ENCODE measurements around the gene CELA1. TPM values are rescaled to one million over a fixed set of nuclear protein-coding genes. Genes with fewer than 3 reads are reported as not detected.
"Not testable (repeated sequence)": the region's sequence is repeated elsewhere in the genome, so short reads cannot be mapped to it uniquely, and the experiment has no call there.

The CELA1 gene
- polyA plus RNA-seq, 1 donor from 2014 or later, result not detected

DNA sequence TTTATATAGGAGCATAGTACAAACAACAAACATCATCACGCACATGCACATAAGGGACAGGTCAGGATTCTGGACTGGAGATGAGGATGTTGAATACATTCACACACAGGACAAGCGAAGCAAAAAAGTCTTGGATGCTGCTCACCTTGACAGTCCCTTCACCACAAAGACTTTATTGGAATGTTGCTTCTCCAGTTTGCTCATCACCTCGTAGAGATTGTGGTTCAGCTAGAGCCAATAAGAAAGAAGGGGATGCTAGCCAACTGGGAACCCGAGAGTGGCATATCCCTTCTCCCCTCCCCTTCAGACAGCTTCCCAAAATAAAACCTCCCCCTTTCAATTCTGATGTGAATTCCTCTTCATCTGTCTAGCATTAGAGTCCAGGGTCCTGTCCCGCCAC, 50.8 kb downstream of the CELA1 start:
- Histone ChIP-seq H3K79me2 (replicated peaks; ENCODE audit: insufficient read depth, low read length) (no peaks in the 10 kb centered on the region), H3K4me3 (ENCODE audit: low read length) (no peak overlapping the region), H3F3A (ENCODE audit: insufficient read depth, low read length, poor library complexity, severe bottlenecking) (no peaks in the 10 kb centered on the region), H2AFZ (ENCODE audit: low read depth, low read length) (no peak overlapping the region), H3K27ac (ENCODE audit: low read length) (no peak overlapping the region), H3K9me3 (ENCODE audit: low read length) (no peaks in the 10 kb centered on the region), H3K27me3 (ENCODE audit: insufficient read depth, low read depth, low read length) (no peaks in the 10 kb centered on the region), H3K4me2 (ENCODE audit: low read length) (no peak overlapping the region), H3K36me3 (ENCODE audit: insufficient read depth, low read length) (no peaks in the 10 kb centered on the region), H3K9me2 (ENCODE audit: insufficient read depth, low read length) (no peaks in the 10 kb centered on the region), H3K9ac (ENCODE audit: low read length) (no peak overlapping the region), H4K20me1 (ENCODE audit: insufficient read depth) (no peaks in the 10 kb centered on the region)
- TF ChIP-seq, protein P1, sequence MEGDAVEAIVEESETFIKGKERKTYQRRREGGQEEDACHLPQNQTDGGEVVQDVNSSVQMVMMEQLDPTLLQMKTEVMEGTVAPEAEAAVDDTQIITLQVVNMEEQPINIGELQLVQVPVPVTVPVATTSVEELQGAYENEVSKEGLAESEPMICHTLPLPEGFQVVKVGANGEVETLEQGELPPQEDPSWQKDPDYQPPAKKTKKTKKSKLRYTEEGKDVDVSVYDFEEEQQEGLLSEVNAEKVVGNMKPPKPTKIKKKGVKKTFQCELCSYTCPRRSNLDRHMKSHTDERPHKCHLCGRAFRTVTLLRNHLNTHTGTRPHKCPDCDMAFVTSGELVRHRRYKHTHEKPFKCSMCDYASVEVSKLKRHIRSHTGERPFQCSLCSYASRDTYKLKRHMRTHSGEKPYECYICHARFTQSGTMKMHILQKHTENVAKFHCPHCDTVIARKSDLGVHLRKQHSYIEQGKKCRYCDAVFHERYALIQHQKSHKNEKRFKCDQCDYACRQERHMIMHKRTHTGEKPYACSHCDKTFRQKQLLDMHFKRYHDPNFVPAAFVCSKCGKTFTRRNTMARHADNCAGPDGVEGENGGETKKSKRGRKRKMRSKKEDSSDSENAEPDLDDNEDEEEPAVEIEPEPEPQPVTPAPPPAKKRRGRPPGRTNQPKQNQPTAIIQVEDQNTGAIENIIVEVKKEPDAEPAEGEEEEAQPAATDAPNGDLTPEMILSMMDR (IDR thresholded peaks at IDR 0.05; ENCODE audit: poor library complexity, severe bottlenecking), result no peak
- TF ChIP-seq RAD21 (conservative IDR thresholded peaks at IDR 0.05) (no peak), TAF1 (IDR thresholded peaks at IDR 0.05; ENCODE audit: low read depth) (no peak), SMC3 (conservative IDR thresholded peaks at IDR 0.05; ENCODE audit: poor library complexity) (no peak), EZH2 (IDR thresholded peaks at IDR 0.05; ENCODE audit: borderline replicate concordance, insufficient read depth, low read length, poor library complexity, severe bottlenecking) (no peak), MXI1 (conservative IDR thresholded peaks at IDR 0.05; ENCODE audit: poor library complexity, severe bottlenecking) (no peak), EP300 (conservative IDR thresholded peaks at IDR 0.05; ENCODE audit: poor library complexity, severe bottlenecking) (no peak), POLR2AphosphoS5 (IDR thresholded peaks at IDR 0.05) (no peak)
- TF ChIP-seq, protein P2, sequence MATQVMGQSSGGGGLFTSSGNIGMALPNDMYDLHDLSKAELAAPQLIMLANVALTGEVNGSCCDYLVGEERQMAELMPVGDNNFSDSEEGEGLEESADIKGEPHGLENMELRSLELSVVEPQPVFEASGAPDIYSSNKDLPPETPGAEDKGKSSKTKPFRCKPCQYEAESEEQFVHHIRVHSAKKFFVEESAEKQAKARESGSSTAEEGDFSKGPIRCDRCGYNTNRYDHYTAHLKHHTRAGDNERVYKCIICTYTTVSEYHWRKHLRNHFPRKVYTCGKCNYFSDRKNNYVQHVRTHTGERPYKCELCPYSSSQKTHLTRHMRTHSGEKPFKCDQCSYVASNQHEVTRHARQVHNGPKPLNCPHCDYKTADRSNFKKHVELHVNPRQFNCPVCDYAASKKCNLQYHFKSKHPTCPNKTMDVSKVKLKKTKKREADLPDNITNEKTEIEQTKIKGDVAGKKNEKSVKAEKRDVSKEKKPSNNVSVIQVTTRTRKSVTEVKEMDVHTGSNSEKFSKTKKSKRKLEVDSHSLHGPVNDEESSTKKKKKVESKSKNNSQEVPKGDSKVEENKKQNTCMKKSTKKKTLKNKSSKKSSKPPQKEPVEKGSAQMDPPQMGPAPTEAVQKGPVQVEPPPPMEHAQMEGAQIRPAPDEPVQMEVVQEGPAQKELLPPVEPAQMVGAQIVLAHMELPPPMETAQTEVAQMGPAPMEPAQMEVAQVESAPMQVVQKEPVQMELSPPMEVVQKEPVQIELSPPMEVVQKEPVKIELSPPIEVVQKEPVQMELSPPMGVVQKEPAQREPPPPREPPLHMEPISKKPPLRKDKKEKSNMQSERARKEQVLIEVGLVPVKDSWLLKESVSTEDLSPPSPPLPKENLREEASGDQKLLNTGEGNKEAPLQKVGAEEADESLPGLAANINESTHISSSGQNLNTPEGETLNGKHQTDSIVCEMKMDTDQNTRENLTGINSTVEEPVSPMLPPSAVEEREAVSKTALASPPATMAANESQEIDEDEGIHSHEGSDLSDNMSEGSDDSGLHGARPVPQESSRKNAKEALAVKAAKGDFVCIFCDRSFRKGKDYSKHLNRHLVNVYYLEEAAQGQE (IDR thresholded peaks at IDR 0.05; ENCODE audit: borderline replicate concordance), result no peak

DNA sequence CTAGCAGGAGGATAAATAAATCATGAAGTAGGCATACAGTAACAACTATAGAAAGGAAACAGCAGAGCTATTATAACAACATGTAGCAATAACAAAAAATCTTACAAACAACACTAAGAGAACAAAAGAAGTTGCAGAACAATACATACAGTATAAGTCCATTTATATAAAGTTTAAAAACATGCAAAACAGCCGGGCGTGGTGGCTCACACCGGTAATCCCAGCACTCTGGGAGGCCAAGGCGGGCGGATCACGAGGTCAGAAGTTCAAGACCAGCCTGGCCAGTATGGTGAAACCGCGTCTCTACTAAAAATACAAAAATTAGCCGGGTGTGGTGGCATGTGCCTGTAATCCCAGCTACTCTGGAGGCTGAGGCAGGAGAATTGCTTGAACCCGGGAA, 52.4 kb downstream of the CELA1 start:
- not testable (repeated sequence) for H3K4me2 ChIP-seq (ENCODE audit: low read length)

DNA sequence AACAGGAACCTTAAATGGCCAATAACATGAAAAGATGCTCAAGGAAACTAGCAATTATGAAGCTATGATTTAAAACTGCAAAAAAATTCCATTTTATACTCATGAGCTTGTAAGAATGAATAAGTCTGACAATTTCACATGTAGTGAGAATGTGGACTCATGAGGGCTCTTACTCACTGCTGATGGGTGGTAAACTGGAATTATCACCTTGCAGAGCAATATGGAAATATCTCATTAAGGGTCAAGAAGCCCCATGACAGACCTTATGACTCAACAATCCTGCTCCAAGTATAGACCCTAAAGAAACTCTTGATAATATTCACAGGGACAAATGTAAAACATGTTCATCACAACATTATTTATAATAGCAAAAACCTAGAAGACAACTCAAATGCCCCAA, 52.8 kb downstream of the CELA1 start:
- TF ChIP-seq, protein P1 (IDR thresholded peaks at IDR 0.05; ENCODE audit: poor library complexity, severe bottlenecking), result no peak
- no peak for TF ChIP-seq EZH2 (IDR thresholded peaks at IDR 0.05; ENCODE audit: borderline replicate concordance, insufficient read depth, low read length, poor library complexity, severe bottlenecking)
- Histone ChIP-seq H3K27me3 (ENCODE audit: insufficient read depth, low read depth, low read length) (no peaks in the 10 kb centered on the region), H3K36me3 (ENCODE audit: insufficient read depth, low read length) (no peaks in the 10 kb centered on the region), H3K9me3 (ENCODE audit: low read length) (no peaks in the 10 kb centered on the region), H3K27ac (ENCODE audit: low read length) (no peak overlapping the region), H3K79me2 (replicated peaks; ENCODE audit: insufficient read depth, low read length) (no peaks in the 10 kb centered on the region), H2AFZ (ENCODE audit: low read depth, low read length) (no peak overlapping the region), H3F3A (ENCODE audit: insufficient read depth, low read length, poor library complexity, severe bottlenecking) (no peaks in the 10 kb centered on the region), H3K4me3 (ENCODE audit: low read length) (no peak overlapping the region), H3K4me2 (ENCODE audit: low read length) (no peak overlapping the region), H3K9ac (ENCODE audit: low read length) (no peak overlapping the region), H4K20me1 (ENCODE audit: insufficient read depth) (no peaks in the 10 kb centered on the region), H3K9me2 (ENCODE audit: insufficient read depth, low read length) (no peaks in the 10 kb centered on the region)

More for the DNA sequence above, 52.4 kb downstream of the CELA1 start:
- not testable (repeated sequence) for H2AFZ ChIP-seq (ENCODE audit: low read depth, low read length); H3K79me2 ChIP-seq (replicated peaks; ENCODE audit: insufficient read depth, low read length); H3K9ac ChIP-seq (ENCODE audit: low read length); H3K36me3 ChIP-seq (ENCODE audit: insufficient read depth, low read length); H4K20me1 ChIP-seq (ENCODE audit: insufficient read depth); H3K9me2 ChIP-seq (ENCODE audit: insufficient read depth, low read length); H3K4me3 ChIP-seq (ENCODE audit: low read length); H3K9me3 ChIP-seq (ENCODE audit: low read length); H3K27me3 ChIP-seq (ENCODE audit: insufficient read depth, low read depth, low read length); H3K27ac ChIP-seq (ENCODE audit: low read length); H3F3A ChIP-seq (ENCODE audit: insufficient read depth, low read length, poor library complexity, severe bottlenecking)

DNA sequence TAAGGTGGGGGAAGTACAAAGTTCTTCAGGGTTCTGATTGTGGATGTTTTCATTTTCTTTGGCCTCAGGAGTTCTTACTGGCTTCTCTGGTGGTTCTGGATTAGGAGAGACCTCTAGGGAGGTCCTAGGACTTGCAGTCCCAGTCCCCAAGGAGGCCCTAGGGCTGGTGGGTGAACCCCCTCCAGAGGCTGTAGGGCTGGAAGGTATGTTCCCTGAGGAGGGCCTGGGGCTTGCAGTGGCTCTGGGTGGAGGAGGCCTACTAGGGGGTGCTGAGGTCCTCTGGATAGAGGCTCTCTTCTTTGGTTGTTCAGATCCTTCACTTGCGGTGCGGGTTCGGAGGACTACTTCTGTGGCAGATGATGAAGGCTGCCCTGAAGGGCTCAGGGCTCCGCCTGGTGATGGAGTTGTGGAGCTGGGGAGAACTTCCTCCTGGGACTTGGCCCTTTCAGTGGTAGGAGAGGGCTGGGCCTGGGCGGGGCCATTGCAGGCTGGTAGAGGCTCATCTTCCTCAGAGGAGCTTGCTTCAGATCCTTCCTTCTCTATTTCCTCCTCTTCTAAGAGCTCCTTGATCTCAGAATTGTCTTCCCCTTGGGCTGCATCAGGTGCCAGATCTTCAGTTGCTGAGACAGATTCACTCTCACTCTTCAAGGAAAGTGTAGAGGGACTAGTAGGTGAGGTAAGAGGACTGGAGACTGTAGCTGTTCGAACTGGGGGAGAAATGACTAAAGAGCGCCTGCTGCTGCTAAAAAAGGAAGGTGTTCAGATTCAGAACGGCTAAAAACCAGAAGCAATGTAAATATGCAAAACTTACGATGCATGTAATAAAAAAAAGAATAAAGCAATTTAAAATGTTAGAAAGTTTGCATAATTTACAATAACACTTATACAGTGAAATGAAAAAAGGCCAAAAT, 54.6 kb downstream of the CELA1 start:
- H4K20me1 ChIP-seq (ENCODE audit: insufficient read depth); H2AFZ ChIP-seq (ENCODE audit: low read depth, low read length): not testable (repeated sequence)

More for the DNA sequence above, 54.6 kb downstream of the CELA1 start:
- H3K9me3 ChIP-seq (ENCODE audit: low read length); H3K9ac ChIP-seq (ENCODE audit: low read length); H3K27me3 ChIP-seq (ENCODE audit: insufficient read depth, low read depth, low read length); H3K79me2 ChIP-seq (replicated peaks; ENCODE audit: insufficient read depth, low read length); H3K4me3 ChIP-seq (ENCODE audit: low read length); H3K4me2 ChIP-seq (ENCODE audit: low read length); H3K36me3 ChIP-seq (ENCODE audit: insufficient read depth, low read length); H3F3A ChIP-seq (ENCODE audit: insufficient read depth, low read length, poor library complexity, severe bottlenecking); H3K27ac ChIP-seq (ENCODE audit: low read length); H3K9me2 ChIP-seq (ENCODE audit: insufficient read depth, low read length): not testable (repeated sequence)
